ENCODE results near the gene TMEM115.

TMEM115 gene

GRCh38 chr3:50358911-50359759, at the start of gene TMEM115:
TSS of gene TMEM115 (minus strand) at chr3:50359521. CDS start at chr3:50359063, 458 bp downstream.
- peak; percentile 90 for DNase-seq

- no peak for DNase-seq
These were observed 49.2 kb upstream of the TMEM115 start for GRCh38 chr3:50408443-50408944.

DNA sequence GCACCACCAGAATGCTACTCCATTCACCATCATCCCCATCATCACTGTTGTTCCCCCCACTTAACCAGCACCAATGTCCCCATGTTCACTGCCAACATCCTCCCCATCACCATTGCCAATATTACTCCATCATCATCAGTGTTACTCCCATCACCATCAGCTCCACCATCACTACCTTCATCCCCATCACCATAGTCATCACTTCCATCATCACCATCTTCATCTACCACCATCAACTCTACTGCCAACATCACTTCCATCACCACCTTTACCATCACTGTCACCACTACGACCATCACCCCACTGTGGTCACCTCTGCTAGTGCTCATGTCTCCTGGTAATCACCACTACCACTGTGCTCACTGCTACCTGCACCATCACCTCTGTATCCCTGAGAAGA, 47.2 kb upstream of the TMEM115 start:
- no peak for DNase-seq

DNA sequence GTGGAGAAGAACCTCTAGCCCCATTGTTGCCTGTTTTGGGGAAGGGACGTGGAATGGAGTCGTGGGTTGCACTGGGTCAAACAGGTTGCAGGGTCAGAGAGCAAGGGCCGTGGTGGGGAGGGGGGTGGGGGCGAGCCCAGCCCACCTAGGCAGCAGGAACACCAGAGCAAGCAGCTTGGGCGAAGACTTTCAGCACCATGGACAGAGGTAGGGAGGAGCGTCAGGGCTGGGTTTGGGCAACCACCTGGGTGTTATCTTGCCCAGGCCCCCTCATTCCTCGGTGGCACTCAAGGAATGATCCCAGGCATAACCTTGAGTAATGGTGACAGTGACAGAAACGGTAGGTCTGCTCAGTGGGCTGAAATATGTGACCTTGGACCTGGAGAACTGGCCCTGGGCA, 45.9 kb upstream of the TMEM115 start:
- DNase-seq = no peak

- DNase-seq = peak; percentile 18
These were observed 42.8 kb upstream of the TMEM115 start for GRCh38 chr3:50401978-50402595.

DNA sequence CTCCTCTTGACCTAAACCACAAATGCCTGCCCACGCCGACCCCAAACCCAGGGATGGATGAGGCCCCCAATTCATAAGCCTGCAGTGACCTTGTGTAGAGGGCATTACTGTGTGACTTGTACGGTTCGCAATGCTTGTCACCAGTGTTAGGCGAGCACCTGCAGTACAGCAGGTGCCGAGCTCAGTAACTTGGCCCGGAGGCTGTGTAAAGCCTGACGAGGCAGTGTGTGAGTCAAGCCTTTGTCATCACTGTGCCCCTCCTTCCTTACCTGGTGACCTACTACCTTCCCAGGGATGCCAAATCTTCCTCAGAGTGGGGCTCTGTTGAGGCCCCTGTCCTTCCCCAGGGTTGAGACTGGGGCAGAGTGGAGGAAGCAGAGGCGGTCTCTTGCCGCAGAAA, 37.2 kb upstream of the TMEM115 start:
- no peak for DNase-seq

DNA sequence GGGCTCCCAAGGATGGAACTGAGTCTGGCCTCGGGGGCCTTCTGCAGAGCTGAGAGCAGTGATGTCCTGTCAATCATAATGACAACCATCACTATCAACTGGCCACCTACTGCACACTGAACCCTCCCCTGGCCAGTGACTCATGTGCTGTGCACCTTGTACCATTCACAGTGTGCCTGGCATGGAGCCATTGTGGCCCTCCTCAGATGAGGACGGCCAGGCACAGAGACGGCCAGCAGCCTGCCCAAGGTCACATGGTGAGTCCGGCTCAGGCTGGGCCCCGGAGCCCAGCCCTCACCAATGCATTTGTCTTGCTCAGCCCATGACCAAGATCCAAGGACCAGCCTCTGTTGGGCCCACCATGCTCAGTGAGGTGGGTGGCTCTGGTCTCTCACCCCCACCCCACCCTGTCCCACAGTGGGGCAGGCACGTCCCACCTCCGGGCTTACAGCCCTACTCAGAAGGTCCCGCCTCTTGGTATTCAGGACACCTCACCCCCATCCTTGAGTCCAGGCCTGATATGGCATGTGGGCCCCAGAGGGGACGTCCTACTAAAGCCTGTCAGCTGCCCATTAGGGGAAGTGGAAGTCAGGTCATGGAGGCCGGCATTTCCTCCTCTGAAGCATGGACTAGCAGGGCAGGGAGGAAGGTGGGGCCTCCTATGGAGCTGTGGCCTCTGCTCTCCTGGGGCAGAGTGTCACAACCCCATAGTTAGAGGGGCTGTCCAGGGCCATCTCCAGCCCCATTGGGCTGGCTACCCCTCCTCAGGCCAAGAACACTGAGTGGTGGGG, 35.9 kb upstream of the TMEM115 start:
- DNase-seq = no peak

- DNase-seq = no peak
These were observed 33.7 kb upstream of the TMEM115 start for GRCh38 chr3:50393061-50393460.

- DNase-seq = no peak
These were observed 32.9 kb upstream of the TMEM115 start for GRCh38 chr3:50392101-50392715.

GRCh38 chr3:50390508-50391224, 31.3 kb upstream of the TMEM115 start:
- peak; percentile 48 for DNase-seq

DNA sequence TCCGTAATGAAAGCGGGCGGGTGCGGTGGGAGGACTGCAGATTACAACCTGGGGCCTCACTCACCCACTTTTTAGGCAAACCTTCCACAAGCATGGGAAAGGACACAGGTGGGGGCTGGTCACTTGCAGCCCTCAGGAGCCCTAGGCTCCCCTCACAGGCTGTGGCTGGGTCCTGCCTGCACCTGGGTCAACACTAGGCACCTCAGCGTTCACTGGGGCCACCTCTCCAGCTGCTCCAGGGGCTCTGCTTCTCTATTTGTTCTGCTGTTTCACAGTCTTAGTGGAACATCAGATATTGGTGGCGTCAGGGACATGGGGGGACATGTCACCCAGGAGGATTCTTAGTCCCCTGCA, 30.1 kb upstream of the TMEM115 start:
- no peak for DNase-seq

GRCh38 chr3:50388720-50389413, 29.5 kb upstream of the TMEM115 start:
- DNase-seq = no peak

GRCh38 chr3:50388016-50388719, 28.8 kb upstream of the TMEM115 start:
- DNase-seq = no peak

DNA sequence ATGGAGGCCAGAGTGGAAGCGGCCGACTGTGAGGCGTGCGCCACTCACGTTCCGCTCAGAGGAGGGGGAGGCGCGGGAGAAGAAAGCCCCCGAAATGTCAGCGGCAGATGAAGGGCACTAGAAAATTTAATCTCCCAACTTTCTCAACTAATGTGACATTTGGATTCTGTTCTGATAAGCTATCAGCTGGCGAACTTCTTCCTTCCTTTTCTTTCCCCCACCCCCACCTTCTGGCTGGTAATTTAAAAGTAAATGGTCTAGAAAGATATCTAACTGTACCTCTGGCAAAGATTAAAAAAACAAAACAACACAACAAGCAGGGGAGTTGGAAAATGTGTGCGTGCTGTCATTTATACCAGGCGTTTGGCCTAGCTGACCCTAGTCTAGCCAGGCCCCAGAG, 26.4 kb upstream of the TMEM115 start:
- DNase-seq = no peak

DNA sequence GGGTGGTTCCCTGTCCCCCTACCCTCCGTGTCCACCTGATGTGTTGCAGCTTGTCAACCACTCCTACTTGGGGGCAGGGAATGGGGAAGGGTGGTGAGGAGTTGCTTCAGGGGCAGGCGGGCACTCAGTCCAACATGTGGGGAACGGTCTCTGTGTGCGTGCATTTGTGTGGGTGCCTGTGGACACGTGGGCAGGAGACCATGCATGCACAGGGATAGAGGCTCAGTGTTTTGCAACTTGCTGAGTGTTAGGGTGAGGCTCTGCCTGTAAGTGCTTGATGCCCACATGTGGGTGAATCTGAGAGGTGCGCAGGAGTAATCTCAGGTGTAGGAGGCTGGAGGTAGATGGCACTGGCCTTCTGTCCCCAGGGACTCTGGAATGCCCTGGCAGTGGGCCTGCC, 24.4 kb upstream of the TMEM115 start:
- DNase-seq = no peak

GRCh38 chr3:50382722-50383121, 23.4 kb upstream of the TMEM115 start:
- no peak for DNase-seq

DNA sequence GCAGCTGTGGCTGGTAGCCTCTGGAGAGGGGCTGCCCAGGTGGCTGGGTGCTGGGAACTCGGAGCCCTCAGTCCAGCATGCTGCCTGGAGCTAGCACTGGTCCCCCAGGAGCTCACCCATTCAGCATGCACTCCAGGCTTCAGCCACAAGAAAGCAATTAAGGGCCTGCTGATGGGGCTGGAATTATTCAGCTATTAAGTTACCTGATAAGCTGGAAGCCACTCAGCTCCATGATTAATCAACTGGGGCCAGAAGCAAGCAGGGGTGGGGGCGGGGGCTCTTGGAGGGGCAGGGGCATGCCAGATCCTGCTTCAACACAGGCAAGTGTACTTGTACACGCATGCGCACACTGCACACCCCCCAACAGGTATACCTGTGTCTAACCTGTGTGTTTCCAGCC, 22.1 kb upstream of the TMEM115 start:
- DNase-seq = peak; percentile 79

DNA sequence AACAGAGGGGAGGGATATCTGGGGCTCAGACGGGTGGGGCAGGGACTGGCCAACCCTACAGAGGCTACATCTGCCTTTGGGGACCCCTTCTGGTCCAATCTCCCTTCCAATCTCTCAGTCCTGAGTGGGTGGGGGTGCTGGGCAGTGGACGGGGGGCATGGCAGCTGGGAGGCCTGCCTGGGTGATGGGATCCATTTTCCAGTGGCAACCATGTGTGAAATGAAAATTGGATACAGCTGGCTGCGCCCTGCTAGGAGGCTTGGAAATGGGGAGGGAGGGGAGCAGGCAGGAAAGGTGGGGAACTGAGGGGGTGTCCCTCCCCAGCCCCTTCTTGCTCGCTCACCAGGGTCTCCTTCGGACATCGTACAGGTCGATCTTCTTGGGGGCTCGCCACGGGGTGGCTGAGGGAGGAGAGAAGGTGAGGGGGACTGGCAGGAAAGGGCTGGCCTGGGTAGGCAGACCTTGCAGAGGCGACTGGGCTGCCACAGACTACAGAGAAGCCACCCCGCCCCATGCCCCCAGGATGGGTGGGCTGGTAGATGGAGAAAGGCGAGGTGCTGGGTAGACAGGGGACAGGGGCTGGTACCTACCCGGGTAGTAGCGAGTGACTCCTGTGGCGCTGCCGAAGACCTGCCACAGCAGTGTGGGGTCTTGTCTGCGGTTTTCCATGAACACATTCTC, 21.2 kb upstream of the TMEM115 start:
- DNase-seq = no peak

DNA sequence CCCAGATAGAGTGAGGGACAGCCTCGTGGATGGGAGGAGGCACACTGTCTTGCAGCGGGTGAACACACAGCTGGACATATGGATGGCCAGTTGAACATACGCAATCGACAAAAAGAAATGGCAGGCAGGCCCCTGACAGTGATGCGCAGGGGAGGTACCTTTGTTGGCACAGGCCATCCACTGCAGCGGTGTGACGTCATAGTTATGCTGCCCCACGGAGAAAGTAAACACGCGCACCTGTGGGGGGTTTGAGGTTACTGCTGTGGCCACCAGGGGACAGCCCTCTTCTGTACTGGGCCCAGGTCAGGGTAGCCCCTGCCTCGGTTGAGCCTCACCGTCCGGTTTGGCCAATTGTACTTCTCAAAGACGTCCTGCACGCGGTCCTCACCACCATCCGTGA, 19.4 kb upstream of the TMEM115 start:
- DNase-seq = no peak

DNA sequence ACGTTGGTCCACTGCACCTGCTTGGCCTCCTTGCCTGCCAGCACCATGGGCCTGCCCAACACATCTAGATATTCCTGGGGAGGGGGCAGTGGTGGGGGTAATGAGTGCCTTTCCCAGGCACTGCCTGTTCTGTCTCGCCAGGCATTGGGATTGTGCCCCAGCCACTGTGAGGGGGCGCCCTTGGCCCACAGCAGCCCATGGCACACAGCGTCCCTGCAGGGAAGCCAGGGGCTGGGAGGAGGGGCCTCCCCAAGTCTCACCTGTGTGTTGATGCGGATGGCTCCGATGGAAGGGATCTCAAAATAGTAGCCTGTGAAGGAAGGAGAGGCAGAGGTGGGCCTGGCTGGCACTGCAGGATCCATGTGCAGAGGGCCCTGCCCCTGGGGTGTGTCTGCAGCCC, 18.7 kb upstream of the TMEM115 start:
- DNase-seq = no peak

Data from DMS79 (cell line).